ENCODE results near the gene RFPL1. TPM values are rescaled to one million over a fixed set of nuclear protein-coding genes. Genes with fewer than 3 reads are reported as not detected.

RFPL1 gene
- not detected for total RNA-seq

GRCh38 chr22:29438283-29438682 lies at the start of gene RFPL1:
RFPL1 (plus strand) TSS chr22:29438583.

GRCh38 chr22:29479417-29480261 lies 41.3 kb downstream of the RFPL1 start, which contains the start of gene NEFH:
NEFH (plus strand) TSS chr22:29480218; CDS start chr22:29480263, 45 bp downstream.

Other genes with a start within 250 kb of the RFPL1 start
- gene EMID1, start 232.7 kb upstream of the RFPL1 start, total RNA-seq: 12.3 TPM
- gene RHBDD3, start 170.6 kb upstream of the RFPL1 start, total RNA-seq: 35.5 TPM
- gene EWSR1, start 170.3 kb upstream of the RFPL1 start, total RNA-seq: 214 TPM
- 9.0 TPM for gene GAS2L1, start 131.9 kb upstream of the RFPL1 start, total RNA-seq
- gene RASL10A, start 122.9 kb upstream of the RFPL1 start, total RNA-seq: 2.9 TPM
- gene AP1B1, start 50.0 kb upstream of the RFPL1 start, total RNA-seq: 50.9 TPM
- 1.8 TPM for gene NEFH, start 41.6 kb downstream of the RFPL1 start, total RNA-seq
- gene THOC5, start 115.2 kb downstream of the RFPL1 start, total RNA-seq: 45.9 TPM
- gene NIPSNAP1, start 142.5 kb downstream of the RFPL1 start, total RNA-seq: 56.5 TPM
- 40.9 TPM for gene NF2, start 165.1 kb downstream of the RFPL1 start, total RNA-seq